ENCODE measurements around the gene CLEC16A.

The CLEC16A gene

GRCh38 chr16:11149011-11149616 lies 204.8 kb downstream of the CLEC16A start:
- H3K4me3 ChIP-seq (replicated peaks; ENCODE audit: insufficient read depth, low read length), result no peak overlapping the region
- H3K27me3 ChIP-seq (ENCODE audit: insufficient read depth, poor library complexity, severe bottlenecking), result no peaks in the 10 kb centered on the region
- DNase-seq (ENCODE audit: low read depth in 1 of 2, low spot score in 1 of 2), result no peak
- H3K27ac ChIP-seq (replicated peaks), result no peak overlapping the region
- TF ChIP-seq REST (IDR thresholded peaks at IDR 0.05; ENCODE audit: insufficient replicate concordance, low read depth), result no peak
- TF ChIP-seq POLR2AphosphoS5 (IDR thresholded peaks at IDR 0.05; ENCODE audit: low read depth), result no peak
- no peak for TF ChIP-seq SPI1 (IDR thresholded peaks at IDR 0.05; ENCODE audit: borderline replicate concordance, low read depth)
- no peak for TF ChIP-seq CTCF (IDR thresholded peaks at IDR 0.05; ENCODE audit: insufficient read depth, low read length)
- no peak for TF ChIP-seq GABPA (IDR thresholded peaks at IDR 0.05; ENCODE audit: low read depth)

- no peak for TF ChIP-seq SPI1 (IDR thresholded peaks at IDR 0.05; ENCODE audit: borderline replicate concordance, low read depth)
- no peak for TF ChIP-seq REST (IDR thresholded peaks at IDR 0.05; ENCODE audit: insufficient replicate concordance, low read depth)
- no peak for TF ChIP-seq CTCF (IDR thresholded peaks at IDR 0.05; ENCODE audit: insufficient read depth, low read length)
Measured at GRCh38 chr16:11150190-11150589, 205.8 kb downstream of the CLEC16A start.

GRCh38 chr16:11151156-11151884 lies 207.0 kb downstream of the CLEC16A start:
- no peak for DNase-seq (ENCODE audit: low read depth in 1 of 2, low spot score in 1 of 2)
- Histone ChIP-seq H3K27me3 (ENCODE audit: insufficient read depth, poor library complexity, severe bottlenecking) (no peaks in the 10 kb centered on the region), H3K27ac (replicated peaks) (no peak overlapping the region), H3K4me3 (replicated peaks; ENCODE audit: insufficient read depth, low read length) (no peak overlapping the region)
- TF ChIP-seq POLR2AphosphoS5 (IDR thresholded peaks at IDR 0.05; ENCODE audit: low read depth), result no peak
- TF ChIP-seq SPI1 (IDR thresholded peaks at IDR 0.05; ENCODE audit: borderline replicate concordance, low read depth), result no peak
- no peak for TF ChIP-seq CTCF (IDR thresholded peaks at IDR 0.05; ENCODE audit: insufficient read depth, low read length)
- TF ChIP-seq GABPA (IDR thresholded peaks at IDR 0.05; ENCODE audit: low read depth), result no peak
- no peak for TF ChIP-seq REST (IDR thresholded peaks at IDR 0.05; ENCODE audit: insufficient replicate concordance, low read depth)

More at GRCh38 chr16:11150190-11150589, 205.8 kb downstream of the CLEC16A start:
- DNase-seq (ENCODE audit: low read depth in 1 of 2, low spot score in 1 of 2), result no peak
- no peaks in the 10 kb centered on the region for H3K27me3 ChIP-seq (ENCODE audit: insufficient read depth, poor library complexity, severe bottlenecking)
- H3K27ac ChIP-seq (replicated peaks), result no peak overlapping the region
- H3K4me3 ChIP-seq (replicated peaks; ENCODE audit: insufficient read depth, low read length), result no peak overlapping the region

All from HL-60 (cell line).